Cardiac fibroblast (primary cell): ENCODE results near the gene MSH3.
A peak's percentile ranks its signal among the peaks of the same experiment; 100 is the strongest.

Experiments used
- DNase-seq, 2 donors: peaks; one replicate each; pipeline versions ENCODE4 v3.0.0 to v3.0.0-alpha.2; 2010; ENCODE audit warnings: low read depth in 2 of 2
- H3K4me3 ChIP-seq, 2 donors: replicated peaks in 1 of 2; 1 replicate in 1 of 2; 2 replicates in 1 of 2; pipeline ENCODE4 v1.5.1; 2011; ENCODE audit warnings: low read depth in 2 of 2, low read length in 2 of 2, mild to moderate bottlenecking in 2 of 2, moderate library complexity in 1 of 2
- CTCF ChIP-seq: IDR thresholded peaks from one replicate; pipeline ENCODE4 v1.5.1; 2011; ENCODE audit warnings: low read depth, mild to moderate bottlenecking, low read length, inconsistent platforms

MSH3 gene

DNA sequence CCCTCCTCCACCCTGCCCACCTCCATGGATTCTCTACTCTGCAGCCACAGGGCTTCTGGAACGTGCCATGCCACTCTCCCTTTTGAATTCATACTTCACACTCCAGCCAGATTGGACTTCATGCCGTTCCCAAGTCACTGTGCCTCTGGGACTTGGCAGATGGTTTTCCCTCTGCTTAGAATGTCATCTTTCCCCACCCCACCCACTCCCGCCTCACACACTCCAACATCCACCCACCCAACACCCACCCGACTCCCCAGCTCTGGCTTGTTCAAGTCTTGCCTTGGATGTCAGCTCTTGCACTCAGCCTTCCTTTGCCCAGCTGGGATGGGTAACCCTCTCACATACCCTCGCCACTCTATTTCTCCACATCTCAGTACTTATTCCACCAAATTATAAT is 142.4 kb downstream of the MSH3 start:
- H3K4me3 ChIP-seq: no peak overlapping the region
- no peak for TF ChIP-seq CTCF
- no peak for DNase-seq

DNA sequence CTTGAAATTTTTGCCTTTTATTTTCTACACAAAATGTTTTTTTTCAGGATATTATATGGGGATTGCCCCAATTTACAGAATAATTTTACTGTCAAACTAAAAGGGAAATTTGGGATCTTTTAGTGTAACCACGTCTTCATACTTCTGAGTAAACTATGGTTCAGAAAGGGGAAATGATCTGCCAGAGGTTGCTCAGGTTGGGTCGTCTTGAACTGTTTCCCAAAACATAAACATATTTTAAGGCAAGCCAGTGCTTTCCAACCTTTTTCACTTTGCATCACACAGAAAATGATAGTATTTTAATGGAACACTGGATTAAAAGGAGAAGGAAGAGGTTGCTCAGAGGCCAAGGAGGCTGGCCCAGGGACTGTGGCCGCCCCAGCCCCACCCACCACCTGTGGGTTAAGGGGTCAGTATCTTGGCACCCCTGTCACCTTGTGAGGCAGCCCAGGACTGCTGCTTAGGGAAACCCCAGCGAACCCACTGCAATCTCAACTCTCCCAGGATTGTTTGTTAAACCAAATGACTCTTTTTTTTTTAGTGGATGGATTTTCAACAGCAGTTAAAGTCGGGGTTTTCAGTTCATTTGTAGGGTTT is 143.1 kb downstream of the MSH3 start:
- TF ChIP-seq CTCF: no peak
- no peak overlapping the region for H3K4me3 ChIP-seq
- no peak for DNase-seq

DNA sequence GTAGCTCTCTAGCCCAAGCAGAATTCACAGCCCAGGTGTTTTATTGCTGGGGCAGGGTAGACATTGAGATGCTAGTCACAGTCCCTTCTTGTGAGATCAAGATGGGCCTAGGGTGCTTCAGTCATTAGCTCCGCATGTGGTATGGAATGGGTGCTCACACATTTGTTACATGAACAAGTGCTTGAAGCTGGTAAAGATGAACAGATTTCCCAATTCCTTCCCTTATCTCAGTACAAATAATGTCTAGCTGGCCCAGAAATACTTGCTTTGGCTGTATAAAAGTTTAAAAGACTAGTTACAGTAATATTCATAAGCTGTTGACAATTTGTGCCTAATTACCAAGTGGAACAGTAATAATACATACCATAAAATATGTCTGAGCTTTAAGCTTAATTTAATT is 143.7 kb downstream of the MSH3 start:
- TF ChIP-seq CTCF: no peak
- H3K4me3 ChIP-seq: no peak overlapping the region
- no peak for DNase-seq

DNA sequence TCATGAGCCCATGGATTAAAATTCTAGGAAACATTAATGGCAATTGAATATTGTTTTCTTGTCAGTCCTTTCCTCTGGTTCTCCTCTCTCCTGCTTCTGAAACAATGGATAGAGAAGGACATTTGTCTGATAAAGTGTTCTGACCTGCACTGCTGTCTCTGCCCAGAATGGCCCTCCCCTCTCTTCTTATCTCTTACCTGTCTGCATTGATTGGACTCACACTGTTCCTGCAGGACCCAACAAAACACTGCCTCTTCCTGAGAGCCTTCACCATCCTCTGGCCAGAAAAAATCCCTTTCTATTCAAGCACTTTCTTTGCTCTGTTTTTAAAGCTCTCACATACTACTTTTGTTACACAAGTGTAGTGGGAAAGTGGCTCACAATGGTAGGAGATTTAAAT is 144.2 kb downstream of the MSH3 start:
- no peak for TF ChIP-seq CTCF
- H3K4me3 ChIP-seq: no peak overlapping the region
- no peak for DNase-seq

DNA sequence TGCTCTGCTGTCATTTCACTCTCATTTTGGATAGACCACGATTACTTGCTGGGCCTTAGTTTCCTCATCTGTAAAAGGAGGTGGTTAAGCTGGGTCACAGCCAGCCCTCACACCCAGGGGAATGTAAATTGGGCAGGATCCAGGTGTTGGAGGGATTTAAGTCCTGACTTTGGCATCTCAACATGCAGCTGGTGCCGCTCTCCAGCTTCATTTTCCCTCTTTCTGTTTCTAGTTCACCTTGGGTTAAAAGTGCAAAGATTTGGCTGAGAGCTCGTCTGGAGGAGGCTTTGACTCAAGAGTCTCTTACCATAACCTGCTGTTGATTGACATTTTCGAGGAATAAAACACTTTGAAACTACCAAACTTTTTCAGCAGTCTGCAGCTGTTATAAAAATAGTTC is 144.6 kb downstream of the MSH3 start:
- DNase-seq: peak in 1 of 2 donors; percentile 18
- no peak overlapping the region for H3K4me3 ChIP-seq
- no peak for TF ChIP-seq CTCF

DNA sequence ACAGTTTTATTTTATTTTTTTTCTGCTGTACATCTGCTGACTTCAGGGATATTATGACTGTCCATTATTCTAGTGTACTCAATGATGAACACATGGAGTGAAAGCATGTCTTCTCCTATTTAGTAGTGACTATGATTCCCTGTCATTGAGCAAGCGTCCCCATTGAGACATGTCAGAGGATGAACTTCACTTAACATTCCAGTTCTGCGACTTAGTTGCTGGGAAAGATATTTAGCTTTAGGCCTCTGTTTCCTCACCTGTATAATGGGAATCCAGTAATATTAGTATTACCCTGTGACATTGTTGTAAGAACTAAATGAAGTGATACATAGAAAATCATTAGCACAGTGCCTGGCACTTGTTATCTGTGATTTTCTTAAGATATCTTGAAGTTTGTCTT is 145.1 kb downstream of the MSH3 start:
- DNase-seq: no peak
- TF ChIP-seq CTCF: no peak
- no peak overlapping the region for H3K4me3 ChIP-seq

- TF ChIP-seq CTCF: no peak
These were observed 149.9 kb downstream of the MSH3 start for GRCh38 chr5:80804332-80804731.

More at GRCh38 chr5:80804332-80804731, 149.9 kb downstream of the MSH3 start:
- H3K4me3 ChIP-seq: no peak overlapping the region
- peak in 1 of 2 donors; percentile 5 for DNase-seq
